Measurements from ENCODE around the gene CHST11.

CHST11 gene

GRCh38 chr12:104446646-104447421, 9.9 kb upstream of the CHST11 start:
- no peak overlapping the region for H3K27ac Mint-ChIP-seq
- no peak overlapping the region for H3K4me3 Mint-ChIP-seq
- H3K36me3 Mint-ChIP-seq (ENCODE audit: low read depth), result no peaks in the 10 kb centered on the region
- H3K27me3 Mint-ChIP-seq, result no peaks in the 10 kb centered on the region
- H3K9me3 Mint-ChIP-seq, result peaks cover 3% of the 10 kb centered on the region
- no peaks in the 10 kb centered on the region for H3K4me1 Mint-ChIP-seq (ENCODE audit: low read depth)

GRCh38 chr12:104448031-104448430, 8.7 kb upstream of the CHST11 start:
- Mint-ChIP-seq H3K36me3 (ENCODE audit: low read depth) (no peaks in the 10 kb centered on the region), H3K9me3 (peaks cover 3% of the 10 kb centered on the region), H3K4me3 (no peak overlapping the region), H3K4me1 (ENCODE audit: low read depth) (no peaks in the 10 kb centered on the region), H3K27me3 (no peaks in the 10 kb centered on the region), H3K27ac (no peak overlapping the region)

- no peaks in the 10 kb centered on the region for H3K27me3 Mint-ChIP-seq
- no peaks in the 10 kb centered on the region for H3K4me1 Mint-ChIP-seq (ENCODE audit: low read depth)
- no peak overlapping the region for H3K27ac Mint-ChIP-seq
- no peaks in the 10 kb centered on the region for H3K36me3 Mint-ChIP-seq (ENCODE audit: low read depth)
- H3K9me3 Mint-ChIP-seq, result peaks cover 3% of the 10 kb centered on the region
- no peak overlapping the region for H3K4me3 Mint-ChIP-seq
These were observed 8.3 kb upstream of the CHST11 start for GRCh38 chr12:104448451-104448850.

- Mint-ChIP-seq H3K36me3 (ENCODE audit: low read depth) (no peaks in the 10 kb centered on the region), H3K4me1 (ENCODE audit: low read depth) (peaks cover 12% of the 10 kb centered on the region), H3K27ac (no peak overlapping the region), H3K9me3 (peaks cover 3% of the 10 kb centered on the region), H3K27me3 (no peaks in the 10 kb centered on the region), H3K4me3 (no peak overlapping the region)
These were observed 6.0 kb upstream of the CHST11 start for GRCh38 chr12:104450700-104451099.

GRCh38 chr12:104452087-104452486, 4.7 kb upstream of the CHST11 start:
- H3K4me3 Mint-ChIP-seq, result no peak overlapping the region
- H3K27me3 Mint-ChIP-seq, result no peaks in the 10 kb centered on the region
- H3K36me3 Mint-ChIP-seq (ENCODE audit: low read depth), result no peaks in the 10 kb centered on the region
- H3K4me1 Mint-ChIP-seq (ENCODE audit: low read depth), result peaks cover 22% of the 10 kb centered on the region
- peaks cover 3% of the 10 kb centered on the region for H3K9me3 Mint-ChIP-seq
- H3K27ac Mint-ChIP-seq, result no peak overlapping the region

- Mint-ChIP-seq H3K9me3 (peaks cover 3% of the 10 kb centered on the region), H3K36me3 (ENCODE audit: low read depth) (no peaks in the 10 kb centered on the region), H3K4me1 (ENCODE audit: low read depth) (peaks cover 22% of the 10 kb centered on the region), H3K4me3 (no peak overlapping the region), H3K27ac (no peak overlapping the region), H3K27me3 (no peaks in the 10 kb centered on the region)
These were observed 3.6 kb upstream of the CHST11 start for GRCh38 chr12:104453133-104453532.

GRCh38 chr12:104454997-104455396, 1.8 kb upstream of the CHST11 start:
- H3K9me3 Mint-ChIP-seq, result peaks cover 3% of the 10 kb centered on the region
- peak overlapping the region; percentile 24 for H3K27ac Mint-ChIP-seq

GRCh38 chr12:104455578-104456416, 951 bp upstream of the CHST11 start:
- H3K36me3 Mint-ChIP-seq (ENCODE audit: low read depth), result no peaks in the 10 kb centered on the region
- peaks cover 39% of the 10 kb centered on the region for H3K4me1 Mint-ChIP-seq (ENCODE audit: low read depth)
- H3K4me3 Mint-ChIP-seq, result peak overlapping the region; percentile 90
- no peaks in the 10 kb centered on the region for H3K27me3 Mint-ChIP-seq
- H3K27ac Mint-ChIP-seq, result peak overlapping the region; percentile 89
- H3K9me3 Mint-ChIP-seq, result peaks cover 3% of the 10 kb centered on the region

More at GRCh38 chr12:104454997-104455396, 1.8 kb upstream of the CHST11 start:
- no peak overlapping the region for H3K4me3 Mint-ChIP-seq
- H3K27me3 Mint-ChIP-seq, result no peaks in the 10 kb centered on the region
- H3K4me1 Mint-ChIP-seq (ENCODE audit: low read depth), result peaks cover 32% of the 10 kb centered on the region
- H3K36me3 Mint-ChIP-seq (ENCODE audit: low read depth), result no peaks in the 10 kb centered on the region

- no peaks in the 10 kb centered on the region for H3K36me3 Mint-ChIP-seq (ENCODE audit: low read depth)
- H3K9me3 Mint-ChIP-seq, result no peaks in the 10 kb centered on the region
- H3K27ac Mint-ChIP-seq, result peak overlapping the region; percentile 90
- no peaks in the 10 kb centered on the region for H3K27me3 Mint-ChIP-seq
- peak overlapping the region; percentile 90 for H3K4me3 Mint-ChIP-seq
- peaks cover 53% of the 10 kb centered on the region for H3K4me1 Mint-ChIP-seq (ENCODE audit: low read depth)
These were observed 400 bp downstream of the CHST11 start for GRCh38 chr12:104456950-104457745.

GRCh38 chr12:104457746-104458693, 1.3 kb downstream of the CHST11 start:
- no peaks in the 10 kb centered on the region for H3K9me3 Mint-ChIP-seq
- peaks cover 62% of the 10 kb centered on the region for H3K4me1 Mint-ChIP-seq (ENCODE audit: low read depth)
- no peaks in the 10 kb centered on the region for H3K27me3 Mint-ChIP-seq
- peak overlapping the region; percentile 90 for H3K4me3 Mint-ChIP-seq
- H3K36me3 Mint-ChIP-seq (ENCODE audit: low read depth), result no peaks in the 10 kb centered on the region
- peak overlapping the region; percentile 90 for H3K27ac Mint-ChIP-seq

GRCh38 chr12:104458694-104459367, 2.1 kb downstream of the CHST11 start:
- peaks cover 4% of the 10 kb centered on the region for H3K36me3 Mint-ChIP-seq (ENCODE audit: low read depth)
- H3K27me3 Mint-ChIP-seq, result no peaks in the 10 kb centered on the region
- peak overlapping the region; percentile 90 for H3K27ac Mint-ChIP-seq
- H3K9me3 Mint-ChIP-seq, result no peaks in the 10 kb centered on the region
- peak overlapping the region; percentile 90 for H3K4me3 Mint-ChIP-seq
- peaks cover 70% of the 10 kb centered on the region for H3K4me1 Mint-ChIP-seq (ENCODE audit: low read depth)

- H3K4me1 Mint-ChIP-seq (ENCODE audit: low read depth), result peaks cover 75% of the 10 kb centered on the region
- no peaks in the 10 kb centered on the region for H3K27me3 Mint-ChIP-seq
- no peaks in the 10 kb centered on the region for H3K9me3 Mint-ChIP-seq
- peak overlapping the region; percentile 90 for H3K27ac Mint-ChIP-seq
- peaks cover 5% of the 10 kb centered on the region for H3K36me3 Mint-ChIP-seq (ENCODE audit: low read depth)
- peak overlapping the region; percentile 90 for H3K4me3 Mint-ChIP-seq
These were observed 2.7 kb downstream of the CHST11 start for GRCh38 chr12:104459368-104459909.

GRCh38 chr12:104460041-104460719, 3.4 kb downstream of the CHST11 start:
- Mint-ChIP-seq H3K9me3 (no peaks in the 10 kb centered on the region), H3K36me3 (ENCODE audit: low read depth) (peaks cover 12% of the 10 kb centered on the region), H3K27ac (peak overlapping the region; percentile 90), H3K4me1 (ENCODE audit: low read depth) (peaks cover 75% of the 10 kb centered on the region), H3K4me3 (peak overlapping the region; percentile 90), H3K27me3 (no peaks in the 10 kb centered on the region)
